ENCODE results near the gene ARHGEF17. TPM values are rescaled to one million over a fixed set of nuclear protein-coding genes. Genes with fewer than 3 reads are reported as not detected.

ARHGEF17 gene
- total and polyA plus RNA-seq, 2 of the 13 experiments (the other 11 are each of a cell fraction or from before 2014, with no cell fraction given) = 10.7 to 28.8 TPM

DNA sequence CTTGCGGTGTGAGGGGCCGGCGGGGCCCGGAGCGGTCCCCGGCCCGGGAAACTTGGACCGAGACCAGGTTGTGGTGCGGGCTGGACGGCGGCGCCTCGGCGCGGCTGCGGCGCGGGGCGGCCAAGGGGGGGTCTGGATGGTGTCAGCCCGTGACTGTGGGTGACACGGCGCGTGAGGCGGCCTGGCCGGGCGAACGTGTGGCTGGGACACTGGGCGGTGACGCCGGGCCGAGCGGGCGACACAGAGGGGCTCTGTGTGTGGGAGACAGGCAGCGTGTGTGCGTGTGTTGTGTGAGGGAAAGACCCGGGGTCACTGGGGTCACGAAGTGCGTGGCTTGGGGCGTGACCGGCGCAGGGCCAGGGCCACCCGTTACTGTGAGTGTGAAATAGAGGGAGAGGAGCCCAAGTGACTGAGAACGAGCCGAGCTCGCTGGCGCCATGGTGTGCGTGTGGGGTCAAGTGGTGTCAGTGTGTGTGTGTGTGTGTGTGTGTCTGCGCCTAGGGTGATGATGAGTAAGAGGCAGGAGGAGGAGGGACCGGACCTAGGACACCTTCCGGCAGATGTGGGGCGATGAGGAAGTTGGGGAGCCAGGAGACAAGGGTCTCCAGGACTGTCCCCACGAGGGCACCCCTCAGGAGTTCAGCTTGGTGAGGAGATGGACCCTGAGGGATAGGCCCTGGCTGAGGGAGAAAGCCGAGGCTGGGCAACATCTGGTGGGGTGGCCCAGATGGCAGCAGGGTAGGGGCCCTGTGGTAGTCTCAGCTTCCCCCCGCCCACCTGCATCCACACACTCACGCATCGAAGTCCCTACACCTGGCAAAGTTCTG, 68.9 kb downstream of the ARHGEF17 start (continued):
- TF ChIP-seq AGO2 (optimal IDR thresholded peaks at IDR 0.05; ENCODE audit: low read depth, low read length) = peak; percentile 56
- TF ChIP-seq ATF1 (CRISPR knock-in tag; IDR thresholded peaks at IDR 0.05) = no peak
- TF ChIP-seq HDAC6 (IDR thresholded peaks at IDR 0.05; ENCODE audit: low read depth, low read length) = no peak
- TF ChIP-seq NFIC (IDR thresholded peaks at IDR 0.05; ENCODE audit: low read length) = no peak
- no peak for TF ChIP-seq HOXA9 (CRISPR knock-in tag; IDR thresholded peaks at IDR 0.05; ENCODE audit: borderline replicate concordance)
- peak; percentile 54; the same call in 1 of the 2 replicates for TF ChIP-seq MTA1 (CRISPR knock-in tag; IDR thresholded peaks at IDR 0.05; ENCODE audit: borderline replicate concordance)
- TF ChIP-seq HNRNPK (IDR thresholded peaks at IDR 0.05; ENCODE audit: low read depth, low read length, poor library complexity, severe bottlenecking) = no peak
- no peak for TF ChIP-seq SP5 (CRISPR knock-in tag; IDR thresholded peaks at IDR 0.05; ENCODE audit: borderline replicate concordance, low read depth)
- no peak for TF ChIP-seq TCF12 (IDR thresholded peaks at IDR 0.05)
- TF ChIP-seq TCF12 (CRISPR knock-in tag; IDR thresholded peaks at IDR 0.05) = no peak
- no peak for TF ChIP-seq ZNF24 (IDR thresholded peaks at IDR 0.05)
- no peak for TF ChIP-seq MXD3 (CRISPR knock-in tag; IDR thresholded peaks at IDR 0.05)
- no peak for TF ChIP-seq ZNF644 (CRISPR knock-in tag; IDR thresholded peaks at IDR 0.05; ENCODE audit: low read depth)
- TF ChIP-seq RFXANK (CRISPR knock-in tag; IDR thresholded peaks at IDR 0.05) = no peak
- TF ChIP-seq, protein P1, sequence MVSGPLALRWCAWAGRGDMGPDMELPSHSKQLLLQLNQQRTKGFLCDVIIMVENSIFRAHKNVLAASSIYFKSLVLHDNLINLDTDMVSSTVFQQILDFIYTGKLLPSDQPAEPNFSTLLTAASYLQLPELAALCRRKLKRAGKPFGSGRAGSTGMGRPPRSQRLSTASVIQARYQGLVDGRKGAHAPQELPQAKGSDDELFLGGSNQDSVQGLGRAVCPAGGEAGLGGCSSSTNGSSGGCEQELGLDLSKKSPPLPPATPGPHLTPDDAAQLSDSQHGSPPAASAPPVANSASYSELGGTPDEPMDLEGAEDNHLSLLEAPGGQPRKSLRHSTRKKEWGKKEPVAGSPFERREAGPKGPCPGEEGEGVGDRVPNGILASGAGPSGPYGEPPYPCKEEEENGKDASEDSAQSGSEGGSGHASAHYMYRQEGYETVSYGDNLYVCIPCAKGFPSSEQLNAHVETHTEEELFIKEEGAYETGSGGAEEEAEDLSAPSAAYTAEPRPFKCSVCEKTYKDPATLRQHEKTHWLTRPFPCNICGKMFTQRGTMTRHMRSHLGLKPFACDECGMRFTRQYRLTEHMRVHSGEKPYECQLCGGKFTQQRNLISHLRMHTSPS (CRISPR knock-in tag; IDR thresholded peaks at IDR 0.05; ENCODE audit: low read depth) = no peak
- TF ChIP-seq ARNTL (CRISPR knock-in tag; IDR thresholded peaks at IDR 0.05) = 0 out of 2 replicates have a peak, but pooled peaks have one; percentile 4
- TF ChIP-seq ZNF777 (CRISPR knock-in tag; IDR thresholded peaks at IDR 0.05) = peak; percentile 63
- no peak for TF ChIP-seq CBX1 (IDR thresholded peaks at IDR 0.05; ENCODE audit: low read depth)
- no peak for TF ChIP-seq HBP1 (CRISPR knock-in tag; IDR thresholded peaks at IDR 0.05; ENCODE audit: low read depth)
- peak; percentile 27 for TF ChIP-seq TEAD3 (CRISPR knock-in tag; optimal IDR thresholded peaks at IDR 0.05; ENCODE audit: borderline replicate concordance)
- TF ChIP-seq, protein P2, sequence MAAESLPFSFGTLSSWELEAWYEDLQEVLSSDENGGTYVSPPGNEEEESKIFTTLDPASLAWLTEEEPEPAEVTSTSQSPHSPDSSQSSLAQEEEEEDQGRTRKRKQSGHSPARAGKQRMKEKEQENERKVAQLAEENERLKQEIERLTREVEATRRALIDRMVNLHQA (CRISPR knock-in tag; IDR thresholded peaks at IDR 0.05) = no peak
- peak; percentile 28; the same call in 1 of the 2 replicates for TF ChIP-seq ZBTB7A (CRISPR knock-in tag; IDR thresholded peaks at IDR 0.05)
- TF ChIP-seq ZNF343 (CRISPR knock-in tag; IDR thresholded peaks at IDR 0.05) = no peak
- TF ChIP-seq THAP11 (CRISPR knock-in tag; IDR thresholded peaks at IDR 0.05) = no peak
- TF ChIP-seq CHD4 (IDR thresholded peaks at IDR 0.05; ENCODE audit: borderline replicate concordance, low read length) = no peak
- peak; percentile 51; the same call in 1 of the 2 replicates for TF ChIP-seq MXD1 (CRISPR knock-in tag; IDR thresholded peaks at IDR 0.05)
- TF ChIP-seq HMGA1 (CRISPR knock-in tag; conservative IDR thresholded peaks at IDR 0.05) = no peak

All from HepG2 (cell line).